Measurements from ENCODE around the gene CTU1.

Gene CTU1

GRCh38 chr19:51131780-51132680, 23.8 kb upstream of the CTU1 start:
- DNase-seq = no peak

- DNase-seq = no peak
Measured at GRCh38 chr19:51129716-51130115, 21.5 kb upstream of the CTU1 start.

GRCh38 chr19:51128227-51128626, 20.0 kb upstream of the CTU1 start:
- DNase-seq = no peak

- no peak for DNase-seq
Measured at GRCh38 chr19:51127755-51128154, 19.5 kb upstream of the CTU1 start.

- DNase-seq = no peak
Measured at GRCh38 chr19:51127032-51127431, 18.8 kb upstream of the CTU1 start.

- DNase-seq = no peak
Measured at GRCh38 chr19:51125421-51126075, 17.3 kb upstream of the CTU1 start.

- no peak for DNase-seq
Measured at GRCh38 chr19:51124729-51125128, 16.5 kb upstream of the CTU1 start, which contains the start of gene SIGLEC9. SIGLEC9 (plus strand) TSS chr19:51124906; CDS start chr19:51124975, 69 bp downstream.

GRCh38 chr19:51124216-51124615, 16.0 kb upstream of the CTU1 start:
- DNase-seq = no peak

- no peak for DNase-seq
Measured at GRCh38 chr19:51123802-51124201, 15.6 kb upstream of the CTU1 start.

- DNase-seq = no peak
Measured at GRCh38 chr19:51123381-51123800, 15.2 kb upstream of the CTU1 start.

- DNase-seq = no peak
Measured at GRCh38 chr19:51122112-51122981, 14.1 kb upstream of the CTU1 start.

- DNase-seq = no peak
Measured at GRCh38 chr19:51121257-51121656, 13.0 kb upstream of the CTU1 start.

- no peak for DNase-seq
Measured at GRCh38 chr19:51120160-51120559, 12.0 kb upstream of the CTU1 start.

GRCh38 chr19:51119611-51120010, 11.4 kb upstream of the CTU1 start:
- no peak for DNase-seq

- no peak for DNase-seq
Measured at GRCh38 chr19:51119101-51119500, 10.9 kb upstream of the CTU1 start.

GRCh38 chr19:51116736-51117286, 8.6 kb upstream of the CTU1 start:
- no peak for DNase-seq

GRCh38 chr19:51114087-51114729, 6.0 kb upstream of the CTU1 start:
- DNase-seq = no peak

GRCh38 chr19:51111606-51112005, 3.4 kb upstream of the CTU1 start:
- peak; percentile 14 for DNase-seq

- no peak for DNase-seq
Measured at GRCh38 chr19:51110666-51110971, 2.4 kb upstream of the CTU1 start.

- no peak for DNase-seq
Measured at GRCh38 chr19:51108805-51109146, 567 bp upstream of the CTU1 start.

- no peak for DNase-seq
Measured at GRCh38 chr19:51107406-51108065, 673 bp downstream of the CTU1 start.

- DNase-seq = no peak
Measured at GRCh38 chr19:51103926-51104341, 4.3 kb downstream of the CTU1 start.
